Uterus (tissue), 4 donors: ENCODE results near the gene ADGRL3. TPM values are rescaled to one million over a fixed set of nuclear protein-coding genes. Genes with fewer than 3 reads are reported as not detected.

Source experiments
- DNase-seq, 2 donors: peaks; one replicate each; pipeline ENCODE4 v3.0.0-alpha.2; 2019 to 2020
- H3K27ac ChIP-seq, 2 donors: fragments of 200-600 bp; sonication (generic); 1 replicate in 1 of 2; 2 replicates in 1 of 2; pipeline ENCODE4 v1.5.1; 2016 to 2018
- H3K27me3 ChIP-seq, 2 donors: fragments of 200-600 bp; sonication (generic); one replicate each; pipeline ENCODE4 v1.5.1; 2018 to 2019; ENCODE audit warnings: control low read depth in 1 of 2
- H3K36me3 ChIP-seq, 2 donors: fragments of 200-600 bp; sonication (generic); one replicate each; pipeline ENCODE4 v1.5.1; 2019; ENCODE audit warnings: control low read depth in 1 of 2
- H3K4me1 ChIP-seq, 2 donors: fragments of 200-600 bp; sonication (generic); one replicate each; pipeline ENCODE4 v1.5.1; 2018 to 2019; ENCODE audit warnings: control low read depth in 1 of 2
- H3K4me3 ChIP-seq, 2 donors: fragments of 200-600 bp; sonication (generic); 1 replicate in 1 of 2; 2 replicates in 1 of 2; pipeline ENCODE4 v1.5.1; 2018 to 2019; ENCODE audit warnings: mild to moderate bottlenecking in 1 of 2
- H3K9me3 ChIP-seq, 2 donors: fragments of 200-600 bp; sonication (generic); one replicate each; pipeline ENCODE4 v1.5.1; 2019; ENCODE audit warnings: control low read depth in 1 of 2
- POLR2A ChIP-seq, 2 donors: fragments of 450-650 bp; IDR thresholded peaks; one replicate each; pipeline ENCODE4 v1.6.1; 2016; ENCODE audit warnings: antibody characterized with exemption in 2 of 2, mild to moderate bottlenecking in 1 of 2, moderate library complexity in 1 of 2
- intact Hi-C: fragments of 100-400 bp; cut with DNase I; formaldehyde crosslinking; loops from one replicate; pipeline ENCODE4 v1.15.1; 2023; ENCODE audit warnings: low total_unique reads
- total RNA-seq, 4 donors: library from RNA; depleted of rRNA in 3 of 4; stranded (reverse); fragments of >200 nt in 3 of 4; gene quantifications; one replicate each; pipeline versions ENCODE4 v1.1.0 to v1.2.4, GENCODE V29; 2014 to 2023
- TF ChIP-seq, protein P1 (sequence below), 4 experiments: fragments of 200-600 bp in 2 of 4; fragments of 450-650 bp in 2 of 4; sonication (generic) in 2 of 4; IDR thresholded peaks; one replicate each; pipeline ENCODE4 v1.5.1; 2016 to 2019; ENCODE audit warnings: antibody characterized with exemption in 4 of 4, mild to moderate bottlenecking in 2 of 4, moderate library complexity in 1 of 4
- donor health status: DM: yes; HTN: yes; CAD: no.

Gene ADGRL3
- total RNA-seq, 4 donors from 2014 or later = 31.5 to 411 (median 74.3) TPM

DNA sequence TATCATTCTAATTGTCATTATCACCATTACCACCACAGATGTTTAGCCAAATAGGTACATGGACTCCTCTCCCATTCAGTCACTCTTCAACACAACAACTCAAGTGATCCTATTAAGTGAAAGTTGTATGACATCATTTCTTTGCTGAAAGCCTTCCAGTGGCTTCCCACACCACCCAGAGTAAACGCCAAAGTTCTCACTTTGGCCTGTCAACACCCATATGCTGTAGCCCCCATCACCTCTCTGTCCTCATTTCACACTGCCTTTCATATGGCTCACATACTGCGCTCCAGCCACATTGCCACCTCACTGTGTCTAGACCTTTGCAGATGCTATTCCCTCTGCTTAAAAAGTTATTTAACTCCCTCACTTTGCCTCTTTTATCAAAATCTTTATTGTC, 682.3 kb downstream of the ADGRL3 start:
- Histone ChIP-seq H3K27me3 (no peaks in the 10 kb centered on the region), H3K4me3 (no peak overlapping the region), H3K27ac (no peak overlapping the region), H3K4me1 (no peaks in the 10 kb centered on the region), H3K9me3 (no peaks in the 10 kb centered on the region), H3K36me3 (no peaks in the 10 kb centered on the region)
- TF ChIP-seq POLR2A (IDR thresholded peaks at IDR 0.05) = no peak
- TF ChIP-seq, protein P1, sequence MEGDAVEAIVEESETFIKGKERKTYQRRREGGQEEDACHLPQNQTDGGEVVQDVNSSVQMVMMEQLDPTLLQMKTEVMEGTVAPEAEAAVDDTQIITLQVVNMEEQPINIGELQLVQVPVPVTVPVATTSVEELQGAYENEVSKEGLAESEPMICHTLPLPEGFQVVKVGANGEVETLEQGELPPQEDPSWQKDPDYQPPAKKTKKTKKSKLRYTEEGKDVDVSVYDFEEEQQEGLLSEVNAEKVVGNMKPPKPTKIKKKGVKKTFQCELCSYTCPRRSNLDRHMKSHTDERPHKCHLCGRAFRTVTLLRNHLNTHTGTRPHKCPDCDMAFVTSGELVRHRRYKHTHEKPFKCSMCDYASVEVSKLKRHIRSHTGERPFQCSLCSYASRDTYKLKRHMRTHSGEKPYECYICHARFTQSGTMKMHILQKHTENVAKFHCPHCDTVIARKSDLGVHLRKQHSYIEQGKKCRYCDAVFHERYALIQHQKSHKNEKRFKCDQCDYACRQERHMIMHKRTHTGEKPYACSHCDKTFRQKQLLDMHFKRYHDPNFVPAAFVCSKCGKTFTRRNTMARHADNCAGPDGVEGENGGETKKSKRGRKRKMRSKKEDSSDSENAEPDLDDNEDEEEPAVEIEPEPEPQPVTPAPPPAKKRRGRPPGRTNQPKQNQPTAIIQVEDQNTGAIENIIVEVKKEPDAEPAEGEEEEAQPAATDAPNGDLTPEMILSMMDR (IDR thresholded peaks at IDR 0.05) = no peak
- DNase-seq = no peak
- intact Hi-C loops = no loop called here

DNA sequence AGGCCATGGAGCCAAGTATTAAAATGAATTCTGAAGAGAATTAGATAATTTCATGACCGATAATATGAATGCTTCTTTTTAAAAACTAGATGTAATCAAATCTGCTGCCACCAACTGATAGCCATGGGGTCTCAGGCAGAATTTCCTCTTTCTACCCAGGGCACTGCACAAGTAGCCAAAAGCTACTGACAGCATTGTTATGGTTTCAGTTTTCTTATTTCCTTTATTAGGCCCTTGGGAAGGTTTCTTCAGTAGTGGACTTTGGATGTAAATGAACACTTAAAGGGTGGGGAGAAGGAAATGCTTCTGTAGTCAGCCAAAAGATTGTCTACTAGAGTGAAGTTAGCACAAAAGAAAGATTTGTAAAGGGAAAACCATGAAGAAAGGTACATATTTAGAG, 686.0 kb downstream of the ADGRL3 start:
- TF ChIP-seq POLR2A (IDR thresholded peaks at IDR 0.05) = no peak
- TF ChIP-seq, protein P1 (IDR thresholded peaks at IDR 0.05) = no peak
- intact Hi-C loops = no loop called here
- no peak overlapping the region for H3K27ac ChIP-seq
- no peaks in the 10 kb centered on the region for H3K4me1 ChIP-seq
- DNase-seq = no peak
- no peak overlapping the region for H3K4me3 ChIP-seq
- H3K27me3 ChIP-seq = no peaks in the 10 kb centered on the region
- no peaks in the 10 kb centered on the region for H3K9me3 ChIP-seq
- H3K36me3 ChIP-seq = no peaks in the 10 kb centered on the region

DNA sequence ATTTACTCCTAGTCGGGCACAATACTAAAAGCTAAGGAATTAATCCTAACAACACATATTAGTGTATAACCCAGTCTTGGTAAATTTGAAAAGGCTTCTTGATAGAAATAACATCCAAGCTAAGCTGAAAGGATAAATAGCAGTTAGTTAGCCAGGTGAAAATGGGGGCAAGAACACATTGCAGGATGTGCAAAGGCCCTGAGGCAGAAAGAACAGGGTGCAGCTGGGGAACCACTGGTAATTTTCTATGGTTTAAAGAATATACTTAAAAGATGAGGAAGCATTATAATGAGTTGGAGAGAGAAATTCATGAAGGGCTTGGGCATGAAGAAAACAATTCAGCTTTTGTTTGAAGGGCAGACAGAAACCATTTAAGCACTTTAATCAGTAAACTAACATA, 689.0 kb downstream of the ADGRL3 start:
- no peaks in the 10 kb centered on the region for H3K36me3 ChIP-seq
- no peak overlapping the region for H3K27ac ChIP-seq
- no peaks in the 10 kb centered on the region for H3K9me3 ChIP-seq
- TF ChIP-seq, protein P1 (IDR thresholded peaks at IDR 0.05) = no peak
- TF ChIP-seq POLR2A (IDR thresholded peaks at IDR 0.05) = no peak
- no peak for DNase-seq
- no peak overlapping the region for H3K4me3 ChIP-seq
- intact Hi-C loops = no loop called here
- no peaks in the 10 kb centered on the region for H3K4me1 ChIP-seq
- no peaks in the 10 kb centered on the region for H3K27me3 ChIP-seq

DNA sequence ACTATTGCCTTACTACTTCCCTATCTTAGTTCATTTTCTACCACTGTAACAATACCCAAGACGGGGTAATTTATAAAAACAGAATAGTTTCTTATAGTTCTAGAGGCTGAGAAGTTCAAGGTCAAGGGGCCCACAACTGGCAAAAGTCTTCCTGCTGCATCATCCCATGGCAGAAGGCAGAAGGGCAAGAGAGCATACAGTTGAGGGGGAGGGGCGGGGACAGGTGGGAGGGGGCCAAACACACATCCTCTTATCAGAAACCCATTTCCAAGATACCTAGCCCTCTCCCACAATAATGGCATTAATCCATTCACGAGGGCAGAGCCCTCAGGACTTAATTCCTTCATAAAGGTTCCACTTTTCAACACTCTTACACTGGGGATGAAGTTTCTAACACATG, 690.2 kb downstream of the ADGRL3 start:
- H3K27me3 ChIP-seq = no peaks in the 10 kb centered on the region
- H3K4me1 ChIP-seq = no peaks in the 10 kb centered on the region
- no peaks in the 10 kb centered on the region for H3K9me3 ChIP-seq
- no peak for TF ChIP-seq POLR2A (IDR thresholded peaks at IDR 0.05)
- TF ChIP-seq, protein P1 (IDR thresholded peaks at IDR 0.05) = no peak
- H3K36me3 ChIP-seq = no peaks in the 10 kb centered on the region
- intact Hi-C loops = no loop called here
- DNase-seq = no peak
- H3K4me3 ChIP-seq = no peak overlapping the region
- H3K27ac ChIP-seq = no peak overlapping the region

DNA sequence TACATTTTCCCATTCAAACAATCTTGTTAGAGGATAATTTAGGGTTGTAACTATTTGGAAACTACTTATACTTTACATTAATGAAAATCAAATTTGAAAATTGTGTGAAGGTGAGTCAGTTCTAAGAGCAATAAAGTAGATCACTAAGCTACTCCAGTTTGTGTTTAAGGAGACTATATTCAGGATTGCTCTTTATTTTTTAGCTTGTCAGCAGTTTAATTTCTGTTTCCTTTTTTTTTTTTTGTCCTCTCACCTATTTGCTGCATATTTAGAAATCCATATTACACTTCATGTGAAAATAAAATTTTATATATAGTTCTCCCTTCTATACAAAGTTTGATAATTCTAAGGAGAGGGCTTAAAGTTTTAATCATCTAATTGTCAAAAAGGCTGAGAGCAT, 691.8 kb downstream of the ADGRL3 start:
- H3K27ac ChIP-seq = no peak overlapping the region
- no peaks in the 10 kb centered on the region for H3K27me3 ChIP-seq
- intact Hi-C loops = no loop called here

More for the DNA sequence above, 691.8 kb downstream of the ADGRL3 start:
- H3K9me3 ChIP-seq = no peaks in the 10 kb centered on the region
- DNase-seq = no peak
- no peaks in the 10 kb centered on the region for H3K36me3 ChIP-seq
- H3K4me3 ChIP-seq = no peak overlapping the region
- no peak for TF ChIP-seq POLR2A (IDR thresholded peaks at IDR 0.05)
- TF ChIP-seq, protein P1 (IDR thresholded peaks at IDR 0.05) = no peak
- H3K4me1 ChIP-seq = no peaks in the 10 kb centered on the region
